ENCODE data around the gene FOXRED1. TPM values are rescaled to one million over a fixed set of nuclear protein-coding genes. Genes with fewer than 3 reads are reported as not detected.
A peak's percentile ranks its signal among the peaks of the same experiment; 100 is the strongest.

FOXRED1 gene
- 10 to 100 TPM; 12.5 to 20.8 (median 16.2) TPM for total RNA-seq

DNA sequence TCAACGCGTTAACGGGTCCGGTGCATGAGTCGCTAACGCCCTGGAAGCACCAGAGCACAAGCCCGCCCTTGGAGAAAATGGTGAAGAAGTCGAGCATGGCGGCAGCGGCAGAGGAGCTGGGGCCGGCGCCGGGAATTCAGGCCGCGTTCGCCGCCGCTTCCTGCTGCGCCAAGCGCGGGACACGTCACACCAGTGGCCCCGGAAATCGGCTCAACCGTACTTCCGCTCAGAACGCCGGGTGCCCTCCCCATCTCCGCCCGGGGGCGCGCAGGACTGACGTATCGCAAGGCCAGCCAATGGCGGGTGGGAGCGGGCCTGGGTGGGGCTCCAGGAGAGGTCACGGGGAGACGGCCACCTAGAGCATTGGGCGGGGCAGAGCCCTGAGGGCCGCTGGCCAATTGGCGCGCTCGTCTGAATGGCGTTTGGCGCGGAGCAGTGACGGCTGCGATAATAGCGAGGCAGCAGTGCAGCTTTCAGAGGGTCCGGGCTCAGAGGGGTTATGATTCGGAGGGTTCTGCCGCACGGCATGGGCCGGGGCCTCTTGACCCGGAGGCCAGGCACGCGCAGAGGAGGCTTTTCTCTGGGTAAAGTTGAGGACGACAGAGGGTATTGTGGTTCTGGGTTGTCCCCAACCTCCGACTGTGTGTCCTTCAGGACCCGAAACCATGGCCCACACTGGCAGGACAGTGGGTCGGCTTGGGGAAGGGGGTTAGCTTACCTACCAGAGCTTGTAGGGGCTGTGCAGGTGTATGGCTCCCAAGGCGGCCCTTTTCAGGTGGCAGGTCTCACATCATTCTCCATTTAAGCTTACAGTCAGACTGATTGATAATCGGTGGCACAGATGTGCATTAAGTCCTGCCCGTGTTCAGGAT is at the start of gene FOXRED1, which contains the start of gene SRPRA:
Gene FOXRED1 (plus strand): TSS at position 447 of the 872 bp plus-strand sequence. CDS start 53 bp downstream, at position 500.
Gene SRPRA (minus strand): TSS at position 188 of the 872 bp plus-strand sequence. CDS start 91 bp downstream, at position 97.
- H3K27me3 ChIP-seq: no peaks in the 10 kb centered on the region
- H3K4me1 ChIP-seq: peaks cover 22% of the 10 kb centered on the region in 2 donors
- no peaks in the 10 kb centered on the region for H3K9me3 ChIP-seq
- in situ Hi-C loops (cut with MboI; ENCODE audit: low sequenced_read_pairs in 4 of 4): loop anchor here in 1 of 4 donors (5.0 kb wide), 1 partner anchor 57 kb away; the partner anchor contains the start of genes FAM118B and RPUSD4
- TF ChIP-seq, protein P1, sequence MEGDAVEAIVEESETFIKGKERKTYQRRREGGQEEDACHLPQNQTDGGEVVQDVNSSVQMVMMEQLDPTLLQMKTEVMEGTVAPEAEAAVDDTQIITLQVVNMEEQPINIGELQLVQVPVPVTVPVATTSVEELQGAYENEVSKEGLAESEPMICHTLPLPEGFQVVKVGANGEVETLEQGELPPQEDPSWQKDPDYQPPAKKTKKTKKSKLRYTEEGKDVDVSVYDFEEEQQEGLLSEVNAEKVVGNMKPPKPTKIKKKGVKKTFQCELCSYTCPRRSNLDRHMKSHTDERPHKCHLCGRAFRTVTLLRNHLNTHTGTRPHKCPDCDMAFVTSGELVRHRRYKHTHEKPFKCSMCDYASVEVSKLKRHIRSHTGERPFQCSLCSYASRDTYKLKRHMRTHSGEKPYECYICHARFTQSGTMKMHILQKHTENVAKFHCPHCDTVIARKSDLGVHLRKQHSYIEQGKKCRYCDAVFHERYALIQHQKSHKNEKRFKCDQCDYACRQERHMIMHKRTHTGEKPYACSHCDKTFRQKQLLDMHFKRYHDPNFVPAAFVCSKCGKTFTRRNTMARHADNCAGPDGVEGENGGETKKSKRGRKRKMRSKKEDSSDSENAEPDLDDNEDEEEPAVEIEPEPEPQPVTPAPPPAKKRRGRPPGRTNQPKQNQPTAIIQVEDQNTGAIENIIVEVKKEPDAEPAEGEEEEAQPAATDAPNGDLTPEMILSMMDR (IDR thresholded peaks at IDR 0.05 in 4 of 5, conservative IDR thresholded peaks at IDR 0.05 in 1 of 5): peak in 1 of 5 experiments; percentile 8
- TF ChIP-seq POLR2A (IDR thresholded peaks at IDR 0.05): peak; percentile 76 to 86
- peaks cover 0 to 53% of the 10 kb centered on the region in 2 donors for H3K36me3 ChIP-seq
- H3K4me3 ChIP-seq: peak within 1 kb of the TSS; percentile 82 to 99 (median 88)
- H3K27ac ChIP-seq: peak within 1 kb of the TSS; percentile 87 to 96 (median 91)
- ATAC-seq (peak; percentile 91 to 94), DNase-seq (peak; percentile 99 to 100)
- intact Hi-C loops (cut with DNase I; ENCODE audit: low total_unique reads): loop anchor here (1.0 to 5.0 kb wide), 4 partner anchors 14 to 206 kb away; partner anchors contain the start of genes CDON, FAM118B, RPUSD4 and TIRAP

DNA sequence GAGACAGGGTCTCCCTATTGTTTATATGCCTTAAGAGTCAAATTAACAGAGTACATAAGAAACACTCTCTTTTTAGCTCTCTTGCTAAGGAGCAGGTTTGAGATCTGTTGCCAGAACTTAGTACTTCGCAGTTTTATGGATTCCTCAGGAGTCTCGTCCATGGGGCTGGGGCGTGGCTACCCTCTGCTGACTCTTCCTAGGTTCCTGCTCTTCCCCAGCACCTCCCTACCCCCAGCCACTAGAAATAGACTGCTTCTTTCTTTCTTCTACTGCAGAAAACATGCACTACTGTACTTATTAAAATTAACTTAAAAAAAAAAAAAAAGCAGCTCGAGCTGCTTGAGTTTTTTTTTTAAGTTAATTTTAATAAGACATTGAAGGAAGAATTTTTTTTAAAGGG is 49.4 kb upstream of the FOXRED1 start:
- in situ Hi-C loops (cut with MboI; ENCODE audit: low sequenced_read_pairs in 4 of 4) (loop anchor here in 2 of 4 donors (10.0 to 25.0 kb wide), 2 partner anchors 55 to 632 kb away; partner anchors contain the start of gene STT3A (in 1 of the 2)), intact Hi-C loops (cut with DNase I; ENCODE audit: low total_unique reads) (no loop called here)
- TF ChIP-seq, protein P1 (IDR thresholded peaks at IDR 0.05 in 4 of 5, conservative IDR thresholded peaks at IDR 0.05 in 1 of 5): no peak
- TF ChIP-seq POLR2A (IDR thresholded peaks at IDR 0.05): no peak
- Histone ChIP-seq H3K36me3 (no peaks in the 10 kb centered on the region), H3K27ac (no peak overlapping the region), H3K27me3 (no peaks in the 10 kb centered on the region), H3K9me3 (no peaks in the 10 kb centered on the region), H3K4me3 (no peak overlapping the region), H3K4me1 (peaks cover 11 to 12% of the 10 kb centered on the region in 2 donors)
- no peak for DNase-seq
- no peak for ATAC-seq

- Histone ChIP-seq H3K36me3 (no peaks in the 10 kb centered on the region), H3K9me3 (no peaks in the 10 kb centered on the region), H3K27me3 (no peaks in the 10 kb centered on the region), H3K4me1 (peaks cover 0 to 3% of the 10 kb centered on the region in 2 donors), H3K4me3 (no peak overlapping the region), H3K27ac (no peak overlapping the region)
- in situ Hi-C loops (cut with MboI; ENCODE audit: low sequenced_read_pairs in 4 of 4) (loop anchor here in 2 of 4 donors (25.0 kb wide), 2 partner anchors 612 to 637 kb away; partner anchors contain the start of gene STT3A (in 1 of the 2)), intact Hi-C loops (cut with DNase I; ENCODE audit: low total_unique reads) (no loop called here)
- TF ChIP-seq, protein P1 (IDR thresholded peaks at IDR 0.05 in 4 of 5, conservative IDR thresholded peaks at IDR 0.05 in 1 of 5): no peak
- TF ChIP-seq POLR2A (IDR thresholded peaks at IDR 0.05): no peak
- DNase-seq (no peak), ATAC-seq (no peak)
Observed at GRCh38 chr11:126224647-126225294, 44.2 kb upstream of the FOXRED1 start.

DNA sequence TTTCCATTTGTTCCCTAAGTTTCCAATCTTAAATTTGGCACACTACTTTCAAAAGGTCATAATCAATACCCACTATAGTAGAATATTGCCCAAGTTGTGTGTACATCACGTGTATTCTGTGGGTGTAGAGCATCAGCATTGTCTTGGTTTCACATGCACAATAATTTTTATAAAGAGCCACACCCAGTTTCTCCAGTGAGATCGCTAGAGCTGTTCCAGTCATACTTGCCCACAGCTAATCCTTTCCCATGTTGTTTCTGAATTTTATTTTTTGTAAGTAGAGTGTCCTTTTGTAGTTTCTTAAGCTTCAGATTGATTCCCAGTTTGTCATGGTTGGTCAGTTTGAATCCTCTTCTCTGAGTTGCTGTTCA is 43.7 kb upstream of the FOXRED1 start:
- no peaks in the 10 kb centered on the region for H3K9me3 ChIP-seq
- ATAC-seq: no peak
- no peak for TF ChIP-seq POLR2A (IDR thresholded peaks at IDR 0.05)
- TF ChIP-seq, protein P1 (IDR thresholded peaks at IDR 0.05 in 4 of 5, conservative IDR thresholded peaks at IDR 0.05 in 1 of 5): no peak
- H3K4me3 ChIP-seq: no peak overlapping the region
- no peaks in the 10 kb centered on the region for H3K36me3 ChIP-seq
- no peak for DNase-seq
- no peak overlapping the region for H3K27ac ChIP-seq
- in situ Hi-C loops (cut with MboI; ENCODE audit: low sequenced_read_pairs in 4 of 4): loop anchor here in 1 of 4 donors (25.0 kb wide), 1 partner anchor 613 kb away; no protein-coding TSS in a partner anchor
- intact Hi-C loops (cut with DNase I; ENCODE audit: low total_unique reads): no loop called here
- H3K27me3 ChIP-seq: no peaks in the 10 kb centered on the region
- H3K4me1 ChIP-seq: peaks cover 0 to 3% of the 10 kb centered on the region in 2 donors
